ENCODE measurements around the gene NR5A2.

NR5A2 gene

DNA sequence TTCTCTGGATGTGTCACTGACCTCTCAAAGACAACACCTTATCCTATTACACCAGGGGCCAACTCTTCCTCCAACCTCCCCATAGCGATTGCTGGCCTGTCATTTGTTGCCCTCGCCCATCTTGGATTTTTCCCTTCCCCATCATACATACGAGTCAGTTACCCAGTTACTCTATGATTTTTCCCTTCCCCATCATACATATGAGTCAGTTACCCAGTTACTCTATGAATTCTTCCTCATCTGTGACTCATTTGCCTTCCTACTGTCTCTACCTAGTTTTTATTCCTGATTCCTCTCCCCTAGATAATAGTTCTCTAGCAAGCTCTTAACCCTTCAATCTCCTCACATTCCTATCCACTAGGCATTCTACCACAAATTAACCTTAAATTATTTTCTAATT, 178.8 kb downstream of the NR5A2 start:
- H3K27ac ChIP-seq, result no peak overlapping the region
- no peaks in the 10 kb centered on the region for H3K36me3 ChIP-seq (ENCODE audit: insufficient read depth)
- H3K27me3 ChIP-seq (ENCODE audit: insufficient read depth, low read depth), result 0 out of 2 replicates have a peak, but pooled peaks cover 3% of the 10 kb centered on the region
- H3K9ac ChIP-seq, result no peak overlapping the region
- no peaks in the 10 kb centered on the region for H3K79me2 ChIP-seq (ENCODE audit: insufficient read depth, low read depth)
- no peak overlapping the region for H2AFZ ChIP-seq (ENCODE audit: low read depth)
- peaks cover 26% of the 10 kb centered on the region for H3K4me1 ChIP-seq (ENCODE audit: low read depth, poor library complexity, severe bottlenecking)
- TF ChIP-seq, protein P1, sequence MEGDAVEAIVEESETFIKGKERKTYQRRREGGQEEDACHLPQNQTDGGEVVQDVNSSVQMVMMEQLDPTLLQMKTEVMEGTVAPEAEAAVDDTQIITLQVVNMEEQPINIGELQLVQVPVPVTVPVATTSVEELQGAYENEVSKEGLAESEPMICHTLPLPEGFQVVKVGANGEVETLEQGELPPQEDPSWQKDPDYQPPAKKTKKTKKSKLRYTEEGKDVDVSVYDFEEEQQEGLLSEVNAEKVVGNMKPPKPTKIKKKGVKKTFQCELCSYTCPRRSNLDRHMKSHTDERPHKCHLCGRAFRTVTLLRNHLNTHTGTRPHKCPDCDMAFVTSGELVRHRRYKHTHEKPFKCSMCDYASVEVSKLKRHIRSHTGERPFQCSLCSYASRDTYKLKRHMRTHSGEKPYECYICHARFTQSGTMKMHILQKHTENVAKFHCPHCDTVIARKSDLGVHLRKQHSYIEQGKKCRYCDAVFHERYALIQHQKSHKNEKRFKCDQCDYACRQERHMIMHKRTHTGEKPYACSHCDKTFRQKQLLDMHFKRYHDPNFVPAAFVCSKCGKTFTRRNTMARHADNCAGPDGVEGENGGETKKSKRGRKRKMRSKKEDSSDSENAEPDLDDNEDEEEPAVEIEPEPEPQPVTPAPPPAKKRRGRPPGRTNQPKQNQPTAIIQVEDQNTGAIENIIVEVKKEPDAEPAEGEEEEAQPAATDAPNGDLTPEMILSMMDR (conservative IDR thresholded peaks at IDR 0.05; ENCODE audit: low read depth, low read length), result no peak
- no peaks in the 10 kb centered on the region for H4K20me1 ChIP-seq (ENCODE audit: insufficient read depth)
- H3K4me2 ChIP-seq, result no peak overlapping the region
- H3K4me3 ChIP-seq (IDR thresholded peaks at IDR 0.05; ENCODE audit: insufficient read depth, low read depth, low read length), result no peak overlapping the region

GRCh38 chr1:200206761-200207160, 179.3 kb downstream of the NR5A2 start:
- peak overlapping the region; percentile 26; the same call in 1 of the 2 replicates for H3K4me2 ChIP-seq
- no peak overlapping the region for H3K9ac ChIP-seq
- 0 out of 2 replicates have a peak, but pooled peaks cover 3% of the 10 kb centered on the region for H3K27me3 ChIP-seq (ENCODE audit: insufficient read depth, low read depth)
- TF ChIP-seq, protein P1 (conservative IDR thresholded peaks at IDR 0.05; ENCODE audit: low read depth, low read length), result no peak
- no peak overlapping the region for H3K27ac ChIP-seq
- H3K4me3 ChIP-seq (IDR thresholded peaks at IDR 0.05; ENCODE audit: insufficient read depth, low read depth, low read length), result no peak overlapping the region
- H3K79me2 ChIP-seq (ENCODE audit: insufficient read depth, low read depth), result no peaks in the 10 kb centered on the region
- H3K36me3 ChIP-seq (ENCODE audit: insufficient read depth), result no peaks in the 10 kb centered on the region
- H4K20me1 ChIP-seq (ENCODE audit: insufficient read depth), result no peaks in the 10 kb centered on the region
- H2AFZ ChIP-seq (ENCODE audit: low read depth), result no peak overlapping the region
- peaks cover 26% of the 10 kb centered on the region for H3K4me1 ChIP-seq (ENCODE audit: low read depth, poor library complexity, severe bottlenecking)

DNA sequence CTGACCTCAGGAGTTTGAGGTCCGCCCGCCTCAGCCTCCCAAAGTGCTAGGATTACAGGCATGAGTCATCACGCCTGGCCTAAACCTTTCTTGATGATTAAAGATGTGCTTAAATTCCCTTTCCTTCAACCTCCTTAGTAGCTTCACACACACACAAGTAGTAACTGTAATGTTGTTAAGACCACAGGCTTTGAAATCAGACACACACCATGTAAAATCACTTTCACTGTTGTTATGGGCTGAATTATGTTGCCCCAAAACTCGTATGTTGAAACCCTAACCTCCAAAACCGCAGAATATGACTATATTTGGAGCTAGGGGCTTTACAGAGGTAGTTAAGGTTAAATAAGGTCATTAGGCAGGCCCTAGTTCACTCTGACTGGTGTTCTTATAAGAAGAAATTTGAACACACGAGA, 180.2 kb downstream of the NR5A2 start:
- no peak overlapping the region for H3K9ac ChIP-seq
- H3K4me1 ChIP-seq (ENCODE audit: low read depth, poor library complexity, severe bottlenecking), result peaks cover 26% of the 10 kb centered on the region
- peak overlapping the region; percentile 22; the same call in 1 of the 2 replicates for H3K27ac ChIP-seq
- no peak overlapping the region for H3K4me3 ChIP-seq (IDR thresholded peaks at IDR 0.05; ENCODE audit: insufficient read depth, low read depth, low read length)
- H3K79me2 ChIP-seq (ENCODE audit: insufficient read depth, low read depth), result no peaks in the 10 kb centered on the region
- peak overlapping the region; percentile 3; the same call in 1 of the 2 replicates for H2AFZ ChIP-seq (ENCODE audit: low read depth)
- H3K27me3 ChIP-seq (ENCODE audit: insufficient read depth, low read depth), result 0 out of 2 replicates have a peak, but pooled peaks cover 3% of the 10 kb centered on the region
- no peaks in the 10 kb centered on the region for H4K20me1 ChIP-seq (ENCODE audit: insufficient read depth)
- peak overlapping the region; percentile 26 for H3K4me2 ChIP-seq
- H3K36me3 ChIP-seq (ENCODE audit: insufficient read depth), result no peaks in the 10 kb centered on the region
- TF ChIP-seq, protein P1 (conservative IDR thresholded peaks at IDR 0.05; ENCODE audit: low read depth, low read length), result no peak

DNA sequence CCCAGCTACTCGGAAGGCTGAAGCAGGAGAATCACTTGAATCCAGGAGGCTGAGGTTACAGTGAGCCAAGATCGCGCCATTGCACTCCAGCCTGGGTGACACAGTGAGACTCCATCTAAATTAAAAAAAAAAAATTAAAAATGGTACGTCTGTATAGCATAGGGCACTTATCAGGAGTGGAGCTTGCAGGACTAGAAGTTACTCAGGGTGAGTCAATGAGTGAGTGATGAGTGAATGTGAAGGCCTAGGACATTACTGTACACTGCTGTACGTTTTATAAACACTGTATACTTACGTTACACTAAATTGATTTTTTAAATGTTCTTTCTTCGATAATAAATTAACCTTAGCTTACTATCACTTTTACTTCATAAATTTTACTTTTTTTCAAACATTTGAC, 183.6 kb downstream of the NR5A2 start:
- H3K27me3 ChIP-seq (ENCODE audit: insufficient read depth, low read depth), result 0 out of 2 replicates have a peak, but pooled peaks cover 3% of the 10 kb centered on the region
- H3K4me1 ChIP-seq (ENCODE audit: low read depth, poor library complexity, severe bottlenecking), result peaks cover 26% of the 10 kb centered on the region
- no peaks in the 10 kb centered on the region for H3K36me3 ChIP-seq (ENCODE audit: insufficient read depth)
- H3K9ac ChIP-seq, result no peak overlapping the region
- H3K4me2 ChIP-seq, result no peak overlapping the region
- no peak overlapping the region for H3K27ac ChIP-seq
- H4K20me1 ChIP-seq (ENCODE audit: insufficient read depth), result no peaks in the 10 kb centered on the region
- no peak overlapping the region for H2AFZ ChIP-seq (ENCODE audit: low read depth)
- no peak overlapping the region for H3K4me3 ChIP-seq (IDR thresholded peaks at IDR 0.05; ENCODE audit: insufficient read depth, low read depth, low read length)
- TF ChIP-seq, protein P1 (conservative IDR thresholded peaks at IDR 0.05; ENCODE audit: low read depth, low read length), result no peak
- no peaks in the 10 kb centered on the region for H3K79me2 ChIP-seq (ENCODE audit: insufficient read depth, low read depth)

All from KMS-11 (cell line).